ENCODE results near the gene EGFLAM.

The EGFLAM gene

DNA sequence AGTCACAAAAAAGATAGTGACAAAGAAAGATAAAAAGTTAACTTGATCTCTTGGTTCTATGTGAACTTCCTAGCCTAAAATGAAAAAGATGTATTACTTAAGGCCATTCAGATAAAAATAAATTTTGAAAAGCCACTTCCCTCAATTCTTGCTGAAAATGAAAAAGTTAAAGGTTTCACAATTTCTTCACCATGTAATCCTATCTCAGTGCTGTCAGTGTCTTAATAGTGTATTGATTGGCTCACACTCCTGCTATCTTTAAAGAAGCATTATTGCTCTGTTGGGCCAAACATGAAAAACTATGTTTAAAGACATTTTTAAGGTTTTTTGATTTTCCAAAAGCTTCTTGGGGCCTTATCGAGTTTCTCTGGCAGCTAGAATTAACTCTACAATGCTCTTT, 18.1 kb upstream of the EGFLAM start:
- no peaks in the 10 kb centered on the region for H3F3A ChIP-seq (ENCODE audit: insufficient read depth, low read length)
- TF ChIP-seq, protein P1, sequence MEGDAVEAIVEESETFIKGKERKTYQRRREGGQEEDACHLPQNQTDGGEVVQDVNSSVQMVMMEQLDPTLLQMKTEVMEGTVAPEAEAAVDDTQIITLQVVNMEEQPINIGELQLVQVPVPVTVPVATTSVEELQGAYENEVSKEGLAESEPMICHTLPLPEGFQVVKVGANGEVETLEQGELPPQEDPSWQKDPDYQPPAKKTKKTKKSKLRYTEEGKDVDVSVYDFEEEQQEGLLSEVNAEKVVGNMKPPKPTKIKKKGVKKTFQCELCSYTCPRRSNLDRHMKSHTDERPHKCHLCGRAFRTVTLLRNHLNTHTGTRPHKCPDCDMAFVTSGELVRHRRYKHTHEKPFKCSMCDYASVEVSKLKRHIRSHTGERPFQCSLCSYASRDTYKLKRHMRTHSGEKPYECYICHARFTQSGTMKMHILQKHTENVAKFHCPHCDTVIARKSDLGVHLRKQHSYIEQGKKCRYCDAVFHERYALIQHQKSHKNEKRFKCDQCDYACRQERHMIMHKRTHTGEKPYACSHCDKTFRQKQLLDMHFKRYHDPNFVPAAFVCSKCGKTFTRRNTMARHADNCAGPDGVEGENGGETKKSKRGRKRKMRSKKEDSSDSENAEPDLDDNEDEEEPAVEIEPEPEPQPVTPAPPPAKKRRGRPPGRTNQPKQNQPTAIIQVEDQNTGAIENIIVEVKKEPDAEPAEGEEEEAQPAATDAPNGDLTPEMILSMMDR (IDR thresholded peaks at IDR 0.05; ENCODE audit: low read length), result no peak

DNA sequence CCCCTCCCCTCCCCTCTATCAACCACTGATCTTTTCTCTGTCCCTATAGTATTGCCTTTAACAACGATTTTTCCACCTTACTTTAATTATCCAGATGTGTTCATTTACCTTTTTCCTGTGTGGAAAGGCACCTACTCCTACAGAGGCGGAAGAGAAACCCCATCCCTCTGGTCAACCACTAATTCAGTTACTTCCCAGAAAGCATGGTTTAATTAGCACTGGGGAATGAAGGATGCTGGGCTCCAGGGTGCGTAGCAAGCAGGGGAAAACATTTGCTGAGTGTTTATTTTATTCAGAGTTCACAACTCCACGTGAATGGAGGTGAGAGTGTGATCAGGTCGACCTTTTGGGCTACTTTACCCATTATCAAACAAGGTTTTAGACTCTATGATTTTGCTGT, 16.7 kb upstream of the EGFLAM start:
- no peak overlapping the region for H3K27ac ChIP-seq (ENCODE audit: low read depth, low read length, poor library complexity, severe bottlenecking)
- no peaks in the 10 kb centered on the region for H3K9me3 ChIP-seq (ENCODE audit: low read length)
- no peaks in the 10 kb centered on the region for H3F3A ChIP-seq (ENCODE audit: insufficient read depth, low read length)
- H3K4me1 ChIP-seq (ENCODE audit: insufficient read depth, low read length, severe bottlenecking), result no peaks in the 10 kb centered on the region
- H3K79me2 ChIP-seq (ENCODE audit: insufficient read depth, low read length), result no peaks in the 10 kb centered on the region
- H3K27me3 ChIP-seq (ENCODE audit: insufficient read depth, low read length), result no peaks in the 10 kb centered on the region
- no peak overlapping the region for H3K9ac ChIP-seq (ENCODE audit: low read length)
- H4K20me1 ChIP-seq (ENCODE audit: insufficient read depth, low read length), result no peaks in the 10 kb centered on the region
- no peaks in the 10 kb centered on the region for H3K9me2 ChIP-seq (ENCODE audit: low read depth, low read length)
- H3K4me3 ChIP-seq (ENCODE audit: low read depth, low read length, poor library complexity, severe bottlenecking), result no peak overlapping the region
- no peaks in the 10 kb centered on the region for H3K36me3 ChIP-seq (ENCODE audit: insufficient read depth, low read length)
- no peak overlapping the region for H3K4me2 ChIP-seq (ENCODE audit: low read length)
- no peak overlapping the region for H2AFZ ChIP-seq (ENCODE audit: low read length)
- no peak for TF ChIP-seq EZH2 (IDR thresholded peaks at IDR 0.05; ENCODE audit: borderline replicate concordance, low read length)

More for the DNA sequence above, 18.1 kb upstream of the EGFLAM start:
- H3K27ac ChIP-seq (ENCODE audit: low read depth, low read length, poor library complexity, severe bottlenecking), result no peak overlapping the region
- H3K4me2 ChIP-seq (ENCODE audit: low read length), result no peak overlapping the region
- H3K36me3 ChIP-seq (ENCODE audit: insufficient read depth, low read length), result no peaks in the 10 kb centered on the region
- H4K20me1 ChIP-seq (ENCODE audit: insufficient read depth, low read length), result no peaks in the 10 kb centered on the region
- no peaks in the 10 kb centered on the region for H3K9me2 ChIP-seq (ENCODE audit: low read depth, low read length)
- H3K4me1 ChIP-seq (ENCODE audit: insufficient read depth, low read length, severe bottlenecking), result no peaks in the 10 kb centered on the region
- H3K9ac ChIP-seq (ENCODE audit: low read length), result no peak overlapping the region
- 0 out of 2 replicates have a peak, but pooled peaks cover under 1% of the 10 kb centered on the region for H3K9me3 ChIP-seq (ENCODE audit: low read length)
- H3K4me3 ChIP-seq (ENCODE audit: low read depth, low read length, poor library complexity, severe bottlenecking), result no peak overlapping the region
- no peak overlapping the region for H2AFZ ChIP-seq (ENCODE audit: low read length)
- H3K27me3 ChIP-seq (ENCODE audit: insufficient read depth, low read length), result no peaks in the 10 kb centered on the region
- no peaks in the 10 kb centered on the region for H3K79me2 ChIP-seq (ENCODE audit: insufficient read depth, low read length)

DNA sequence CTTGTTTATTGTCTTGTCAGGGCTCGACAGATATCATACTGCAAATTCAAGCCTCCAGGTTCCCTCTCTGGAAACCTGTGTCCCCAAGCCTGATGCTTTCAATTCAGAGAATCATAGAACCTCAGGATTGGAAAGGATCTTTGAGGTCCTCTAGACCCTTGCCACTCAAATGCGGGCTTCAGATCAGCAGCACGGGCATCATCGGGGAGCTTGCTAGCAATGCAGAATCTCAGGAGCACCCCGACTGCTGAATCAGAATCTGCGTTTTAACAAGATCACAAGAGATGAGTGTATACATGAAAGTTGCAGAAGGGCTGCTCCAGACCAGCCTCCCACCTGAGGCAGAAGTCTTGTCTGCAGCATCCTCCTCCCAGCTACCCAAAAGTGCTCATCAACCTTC, 13.1 kb upstream of the EGFLAM start:
- no peaks in the 10 kb centered on the region for H3K27me3 ChIP-seq (ENCODE audit: insufficient read depth, low read length)
- no peaks in the 10 kb centered on the region for H3K9me3 ChIP-seq (ENCODE audit: low read length)
- no peaks in the 10 kb centered on the region for H3K79me2 ChIP-seq (ENCODE audit: insufficient read depth, low read length)

DNA sequence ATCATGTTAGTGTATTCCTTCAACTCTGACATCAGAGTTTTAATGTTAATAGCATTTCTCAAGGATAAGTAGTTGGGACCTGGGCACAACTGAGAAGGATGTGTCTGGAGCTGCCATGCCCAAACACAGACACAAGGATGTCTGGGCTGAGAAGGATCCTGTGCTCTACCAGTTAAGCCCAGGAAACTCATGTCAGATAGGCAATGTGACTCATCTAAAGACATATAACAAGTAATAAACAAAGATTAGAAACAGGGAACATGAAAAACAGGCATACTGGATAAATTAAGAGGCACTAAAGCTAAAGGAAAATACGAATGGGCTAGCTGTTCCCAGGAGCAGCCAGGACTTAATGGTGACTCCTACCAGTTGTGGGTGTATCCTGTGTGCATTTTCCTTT, 9.1 kb upstream of the EGFLAM start:
- TF ChIP-seq, protein P1 (IDR thresholded peaks at IDR 0.05; ENCODE audit: low read length), result no peak
- no peak for TF ChIP-seq EZH2 (IDR thresholded peaks at IDR 0.05; ENCODE audit: borderline replicate concordance, low read length)
- Histone ChIP-seq H3F3A (ENCODE audit: insufficient read depth, low read length) (no peaks in the 10 kb centered on the region), H3K4me2 (ENCODE audit: low read length) (no peak overlapping the region), H3K4me3 (ENCODE audit: low read depth, low read length, poor library complexity, severe bottlenecking) (no peak overlapping the region), H2AFZ (ENCODE audit: low read length) (no peak overlapping the region), H3K9me2 (ENCODE audit: low read depth, low read length) (no peaks in the 10 kb centered on the region), H4K20me1 (ENCODE audit: insufficient read depth, low read length) (no peaks in the 10 kb centered on the region), H3K79me2 (ENCODE audit: insufficient read depth, low read length) (no peaks in the 10 kb centered on the region), H3K9ac (ENCODE audit: low read length) (no peak overlapping the region), H3K9me3 (ENCODE audit: low read length) (no peaks in the 10 kb centered on the region), H3K4me1 (ENCODE audit: insufficient read depth, low read length, severe bottlenecking) (no peaks in the 10 kb centered on the region), H3K36me3 (ENCODE audit: insufficient read depth, low read length) (no peaks in the 10 kb centered on the region), H3K27ac (ENCODE audit: low read depth, low read length, poor library complexity, severe bottlenecking) (no peak overlapping the region), H3K27me3 (ENCODE audit: insufficient read depth, low read length) (no peaks in the 10 kb centered on the region)

More for the DNA sequence above, 13.1 kb upstream of the EGFLAM start:
- Histone ChIP-seq H3K27ac (ENCODE audit: low read depth, low read length, poor library complexity, severe bottlenecking) (no peak overlapping the region), H2AFZ (ENCODE audit: low read length) (no peak overlapping the region), H3K36me3 (ENCODE audit: insufficient read depth, low read length) (no peaks in the 10 kb centered on the region), H3K4me3 (ENCODE audit: low read depth, low read length, poor library complexity, severe bottlenecking) (no peak overlapping the region), H3K9ac (ENCODE audit: low read length) (no peak overlapping the region), H3K4me1 (ENCODE audit: insufficient read depth, low read length, severe bottlenecking) (no peaks in the 10 kb centered on the region), H3F3A (ENCODE audit: insufficient read depth, low read length) (no peaks in the 10 kb centered on the region), H4K20me1 (ENCODE audit: insufficient read depth, low read length) (no peaks in the 10 kb centered on the region), H3K9me2 (ENCODE audit: low read depth, low read length) (no peaks in the 10 kb centered on the region), H3K4me2 (ENCODE audit: low read length) (no peak overlapping the region)
- TF ChIP-seq EZH2 (IDR thresholded peaks at IDR 0.05; ENCODE audit: borderline replicate concordance, low read length), result no peak
- TF ChIP-seq, protein P1 (IDR thresholded peaks at IDR 0.05; ENCODE audit: low read length), result no peak

Data from OCI-LY1 (cell line).